NCI-H526 (cell line): ENCODE results near the gene NADK.
A peak's percentile ranks its signal among the peaks of the same experiment; 100 is the strongest.

Experiments used
- DNase-seq, 2 experiments: peaks; one replicate each; lab custom pipeline; 2025; lab: John Stamatoyannopoulos, UW

Gene NADK

DNA sequence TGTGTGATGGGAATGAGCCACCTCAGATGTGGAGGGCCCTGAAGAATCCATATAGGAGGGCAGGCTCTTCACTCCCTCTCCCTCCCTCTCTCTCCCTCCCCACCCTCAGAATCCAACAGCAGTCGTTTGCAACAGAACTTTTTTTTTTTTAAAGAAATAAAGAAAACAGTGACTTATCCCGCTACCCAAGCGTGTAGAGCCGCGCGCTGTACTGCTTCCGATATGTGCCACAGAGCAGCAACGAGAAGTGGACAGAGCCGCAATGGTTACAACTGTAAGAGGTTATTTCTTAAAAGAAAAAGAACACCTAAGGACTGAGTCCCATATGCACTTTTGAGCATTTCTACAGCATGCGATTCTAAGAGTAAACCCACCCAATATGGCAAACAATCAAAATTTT is 7.4 kb upstream of the NADK start:
- DNase-seq: no peak

GRCh38 chr1:1784933-1785332 is 6.7 kb upstream of the NADK start:
- DNase-seq: no peak

DNA sequence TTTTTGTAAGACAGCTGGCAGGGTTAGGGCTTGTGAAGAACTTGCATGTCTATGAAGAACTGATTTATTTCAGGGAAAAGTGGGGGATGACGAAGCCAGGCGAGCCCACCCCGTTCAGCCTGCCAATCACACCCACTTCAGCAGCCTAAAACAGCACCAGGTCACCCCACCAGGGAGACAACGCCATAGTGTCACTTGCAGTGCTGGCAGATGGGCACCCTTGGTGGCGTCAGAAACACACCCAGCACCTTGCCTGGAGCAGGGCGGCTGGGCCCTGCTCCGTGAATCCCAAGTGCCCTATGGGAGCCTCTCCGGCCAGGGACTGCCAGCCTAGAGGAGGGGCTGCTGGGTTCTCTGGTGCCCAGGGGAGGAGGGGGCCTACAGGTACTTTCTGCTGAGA is 5.0 kb upstream of the NADK start:
- DNase-seq: no peak

- DNase-seq: no peak
These were observed 4.3 kb upstream of the NADK start for GRCh38 chr1:1782399-1783221.

DNA sequence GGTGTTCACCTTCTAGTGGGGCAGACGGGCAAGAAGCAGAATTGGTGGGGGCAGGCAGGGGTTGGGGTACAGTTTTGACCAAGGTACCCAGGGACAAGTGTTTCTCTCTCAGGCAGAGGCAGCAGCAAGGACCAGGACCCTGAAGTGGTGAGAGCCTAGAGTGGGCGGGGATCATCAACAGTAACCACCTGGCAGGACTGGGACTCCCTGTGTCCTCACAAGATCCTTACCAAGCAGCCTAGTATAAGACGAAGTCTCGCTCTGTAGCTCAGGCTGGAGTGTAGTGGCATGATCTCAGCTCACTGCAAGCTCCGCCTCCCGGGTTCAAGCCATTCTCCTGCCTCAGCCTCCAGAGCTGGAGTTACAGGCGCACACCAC is 3.2 kb upstream of the NADK start:
- DNase-seq: no peak

- no peak for DNase-seq
These were observed 2.6 kb upstream of the NADK start for GRCh38 chr1:1780598-1781525.

DNA sequence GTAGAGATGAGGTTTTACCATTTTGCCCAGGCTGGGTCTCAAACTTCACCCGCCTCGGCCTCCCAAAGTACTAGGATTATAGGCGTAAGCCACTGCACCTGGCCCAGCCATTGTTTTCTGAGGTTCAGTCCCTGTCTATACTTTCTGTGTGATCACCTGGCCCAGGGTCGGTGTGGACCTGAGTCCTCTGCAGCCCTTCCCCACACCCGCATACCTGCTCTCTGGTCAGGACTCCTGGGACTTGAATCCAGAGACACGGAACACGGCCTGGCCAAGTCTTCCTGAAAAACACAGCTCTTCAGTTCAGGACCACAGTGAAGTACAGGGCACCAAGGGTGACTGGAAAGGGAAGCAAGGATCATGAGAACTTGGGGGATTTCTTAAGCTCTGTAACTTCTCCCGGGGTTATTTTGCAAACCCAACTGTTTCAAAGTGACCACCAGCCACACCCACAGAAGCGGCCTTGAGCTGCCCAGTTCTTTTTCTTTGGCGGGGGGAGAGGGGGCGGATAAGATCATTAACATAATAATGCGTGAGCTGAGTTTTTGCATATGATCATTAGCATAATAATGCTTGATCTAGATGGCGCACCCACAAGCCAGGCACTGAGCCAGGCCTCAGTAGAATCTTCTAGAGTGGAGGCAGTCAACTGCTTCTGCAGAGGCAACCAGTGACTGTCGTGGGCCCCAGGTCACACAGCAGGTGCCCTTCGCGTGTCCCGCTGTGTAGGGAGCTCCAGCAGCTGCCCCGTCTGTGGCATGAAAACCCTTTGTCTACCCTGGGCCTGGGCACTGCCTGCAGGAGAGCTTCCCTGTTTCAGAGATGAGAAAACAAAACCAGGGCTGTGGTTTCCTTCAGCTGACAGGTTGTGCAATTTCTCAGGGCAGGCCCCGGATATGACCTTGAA is 1.7 kb upstream of the NADK start:
- DNase-seq: peak in 1 of 2 experiments; percentile 55

DNA sequence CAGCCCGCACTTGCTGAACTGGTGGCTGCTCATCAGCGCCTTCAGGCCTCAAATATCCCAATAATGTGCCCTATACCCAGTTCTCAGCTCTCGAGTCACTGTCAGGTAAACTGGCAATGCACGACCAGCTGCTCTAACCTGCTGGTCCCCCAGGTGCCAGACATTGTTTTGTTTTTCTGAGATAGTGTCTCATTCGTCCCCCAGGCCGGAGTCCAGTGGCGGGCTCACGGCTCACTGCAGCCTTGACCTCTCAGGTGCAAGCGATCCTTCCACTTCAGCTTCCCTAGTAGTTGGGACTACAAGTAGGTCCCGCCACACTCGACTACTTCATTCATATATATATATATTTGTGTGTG is 1.0 kb upstream of the NADK start:
- no peak for DNase-seq

- DNase-seq: peak; percentile 56 to 87
These were observed 521 bp upstream of the NADK start for GRCh38 chr1:1778663-1779319.

GRCh38 chr1:1777583-1777899 is 729 bp downstream of the NADK start:
- no peak for DNase-seq

GRCh38 chr1:1776672-1777582 is 1.3 kb downstream of the NADK start:
- no peak for DNase-seq

DNA sequence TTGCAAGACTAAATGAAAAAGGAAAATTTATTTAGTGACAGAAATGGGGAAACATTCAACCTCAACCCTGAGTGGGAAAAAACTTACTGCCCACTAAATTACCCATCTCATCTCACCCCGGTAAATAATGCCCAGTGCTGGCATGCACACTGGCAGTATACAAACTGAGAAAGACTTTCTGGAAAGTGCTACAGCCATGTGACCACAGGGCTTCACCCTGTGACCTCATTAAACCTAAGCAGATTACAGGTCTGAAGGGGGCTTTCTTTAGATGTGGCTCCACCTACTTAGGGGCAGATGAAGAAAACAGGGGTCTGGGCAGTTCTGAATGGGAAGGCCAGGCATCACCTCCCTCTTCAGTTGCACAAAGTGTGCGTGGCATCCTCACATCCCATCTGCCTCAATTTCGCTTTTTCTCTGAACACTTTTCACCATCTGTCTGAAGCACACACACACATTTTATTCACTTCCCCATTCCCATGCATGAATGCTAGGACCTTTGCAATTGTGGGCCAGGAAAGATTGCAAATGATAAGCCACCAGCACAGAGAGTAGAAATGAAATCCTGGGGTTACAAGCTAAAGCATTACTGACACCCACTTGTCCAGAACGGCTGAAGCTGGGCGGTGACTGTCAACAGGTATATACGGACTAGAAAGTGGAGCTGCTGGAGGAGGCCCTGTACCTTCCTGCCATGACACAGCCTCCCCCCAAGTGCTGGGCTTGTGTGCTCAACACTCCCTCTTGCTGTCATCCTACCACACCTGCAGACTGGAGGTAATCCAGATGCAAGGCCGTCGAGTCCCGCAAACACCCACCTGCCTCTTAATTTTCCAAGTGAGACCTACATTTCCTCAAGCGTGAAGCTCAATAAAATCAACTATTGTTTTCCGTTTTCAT is 2.7 kb downstream of the NADK start:
- peak in 1 of 2 experiments; percentile 31 for DNase-seq

DNA sequence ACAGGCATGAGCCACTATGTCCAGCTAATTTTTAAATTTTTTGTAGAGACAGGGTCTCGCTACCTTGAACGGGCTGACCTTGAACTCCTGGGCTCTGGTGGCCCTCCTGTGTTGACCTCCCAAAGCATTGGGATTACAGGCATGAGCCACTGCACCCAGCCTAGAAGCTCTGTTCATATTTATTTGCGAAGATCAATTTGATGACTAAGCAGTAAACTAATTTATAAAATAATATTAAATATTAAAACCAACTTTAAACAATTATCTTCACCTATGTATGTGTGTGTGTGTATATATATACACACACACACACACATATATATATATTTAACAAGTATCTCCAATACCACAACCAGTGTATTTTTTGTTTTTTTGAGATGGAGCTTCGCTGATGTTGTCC is 4.4 kb downstream of the NADK start:
- no peak for DNase-seq

DNA sequence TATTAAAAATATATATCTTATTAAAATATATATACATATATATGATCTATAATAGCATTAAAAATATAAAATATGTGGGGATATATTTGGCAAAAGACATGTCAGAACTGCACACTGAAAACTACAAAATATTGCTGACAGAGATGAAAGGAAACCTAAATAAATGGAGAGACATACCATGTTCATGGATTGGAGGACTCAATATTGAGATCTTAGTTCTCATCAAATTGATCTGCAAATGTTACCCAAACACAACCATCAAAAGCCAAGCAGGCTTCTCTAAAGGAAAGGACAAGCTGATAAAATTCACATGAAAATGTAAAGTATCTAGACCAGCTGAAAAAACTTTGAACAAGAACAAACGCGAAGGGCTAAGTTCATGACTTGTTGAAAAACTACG is 7.2 kb downstream of the NADK start:
- DNase-seq: no peak

- no peak for DNase-seq
These were observed 8.2 kb downstream of the NADK start for GRCh38 chr1:1770102-1770501.

- no peak for DNase-seq
These were observed 9.8 kb downstream of the NADK start for GRCh38 chr1:1768249-1768992.

GRCh38 chr1:1764876-1765470 is 13.3 kb downstream of the NADK start:
- DNase-seq: no peak
